Measurements from ENCODE around the gene CCNY. TPM values are rescaled to one million over a fixed set of nuclear protein-coding genes. Genes with fewer than 3 reads are reported as not detected.

The CCNY gene
- total and polyA plus RNA-seq, 2 of the 13 experiments (the other 11 are each of a cell fraction or from before 2014, with no cell fraction given) = 48.2 to 54.7 TPM

GRCh38 chr10:35579726-35580422 lies 243.6 kb downstream of the CCNY start:
- Histone ChIP-seq H4K20me1 (ENCODE audit: insufficient read depth, low read length) (no peaks in the 10 kb centered on the region), H2AFZ (ENCODE audit: low read length) (no peak overlapping the region), H3K9ac (ENCODE audit: insufficient read depth, low read depth, low read length) (no peak overlapping the region), H3K9me3 (ENCODE audit: low read length) (no peaks in the 10 kb centered on the region), H3K4me3 (replicated peaks in 1 of 3; ENCODE audit: insufficient read depth in 1 of 3, low read depth in 2 of 3, low read length in 3 of 3) (no peak overlapping the region), H3K4me1 (ENCODE audit: insufficient read depth, low read length) (no peaks in the 10 kb centered on the region), H3K79me2 (ENCODE audit: insufficient read depth, low read length) (no peaks in the 10 kb centered on the region), H3K27me3 (ENCODE audit: control insufficient read depth in 1 of 2, insufficient read depth in 2 of 2, low read length in 2 of 2) (peaks cover 0 to 5% of the 10 kb centered on the region in 2 experiments; a peak in 1 of 5 replicates), H3K36me3 (replicated peaks in 1 of 2; ENCODE audit: control insufficient read depth in 1 of 2, insufficient read depth in 2 of 2, low read length in 2 of 2) (no peaks in the 10 kb centered on the region), H3K4me2 (ENCODE audit: low read depth, low read length) (no peak overlapping the region), H3K27ac (ENCODE audit: extremely low read length, insufficient read depth, low read length) (no peak overlapping the region)
- 57% methylated on average over 12 of the region's 12 CpGs for WGBS (ENCODE audit: low lambda C conversion rate)
- ATAC-seq = no peak
- TF ChIP-seq RBM39 (IDR thresholded peaks at IDR 0.05; ENCODE audit: low read depth, low read length, poor library complexity, severe bottlenecking) (no peak), ATRX (CRISPR knock-in tag; IDR thresholded peaks at IDR 0.05; ENCODE audit: borderline replicate concordance) (no peak), GMEB2 (CRISPR knock-in tag; IDR thresholded peaks at IDR 0.05; ENCODE audit: low read depth) (no peak), ZNF512 (CRISPR knock-in tag; IDR thresholded peaks at IDR 0.05) (no peak), ZNF724P (CRISPR knock-in tag; IDR thresholded peaks at IDR 0.05; ENCODE audit: borderline replicate concordance) (no peak), GMEB1 (CRISPR knock-in tag; IDR thresholded peaks at IDR 0.05; ENCODE audit: borderline replicate concordance) (no peak), ZNF354B (CRISPR knock-in tag; IDR thresholded peaks at IDR 0.05) (no peak), BRF2 (CRISPR knock-in tag; IDR thresholded peaks at IDR 0.05) (no peak), SNAI1 (CRISPR knock-in tag; IDR thresholded peaks at IDR 0.05; ENCODE audit: borderline replicate concordance) (no peak), ZNF614 (CRISPR knock-in tag; IDR thresholded peaks at IDR 0.05; ENCODE audit: borderline replicate concordance) (no peak), KDM5B (CRISPR knock-in tag; IDR thresholded peaks at IDR 0.05; ENCODE audit: borderline replicate concordance) (no peak), ZNF17 (CRISPR knock-in tag; IDR thresholded peaks at IDR 0.05) (no peak), FOSL1 (CRISPR knock-in tag; IDR thresholded peaks at IDR 0.05; ENCODE audit: borderline replicate concordance) (no peak), ZBTB43 (CRISPR knock-in tag; conservative IDR thresholded peaks at IDR 0.05) (no peak), ZEB1 (IDR thresholded peaks at IDR 0.05; ENCODE audit: insufficient replicate concordance, low read depth) (no peak), ZNF546 (CRISPR knock-in tag; conservative IDR thresholded peaks at IDR 0.05) (no peak), ZNF441 (CRISPR knock-in tag; IDR thresholded peaks at IDR 0.05; ENCODE audit: borderline replicate concordance) (no peak)
- ChIA-PET POLR2A (no interaction called here), CTCF (ENCODE audit: low intra/inter-chr PET ratio, low total read pairs) (no interaction called here)
- intact Hi-C loops (cut with micrococcal nuclease; ENCODE audit: unreplicated experiment) = no loop called here
- FAIRE-seq = no peak
- BruUV-seq (replicated peaks) = no TSS peak
- in situ Hi-C loops (cut with HindIII; ENCODE audit: extremely low pct_ligation_motif_present, low pct_unique_long_range_greater_than_20kb) = no loop called here
- no peak for DNase-seq (ENCODE audit: low spot score)

Measured in HepG2 (cell line).